CD14-positive monocyte (primary cell): ENCODE results near the gene CHADL. TPM values are rescaled to one million over a fixed set of nuclear protein-coding genes. Genes with fewer than 3 reads are reported as not detected.
A peak's percentile ranks its signal among the peaks of the same experiment; 100 is the strongest.

ENCODE experiments used
- DNase-seq, 3 donors: peaks; one replicate each; pipeline ENCODE4 v3.0.0-alpha.2; 2011 to 2022
- H2AFZ ChIP-seq: 2 replicates; pipeline ENCODE4 v1.6.0; 2012; ENCODE audit warnings: mild to moderate bottlenecking, low read depth, low read length, inconsistent platforms; ENCODE audit not compliant: insufficient read depth, poor library complexity, severe bottlenecking
- H3K27ac ChIP-seq, 2 donors: 1 replicate in 1 of 2; 2 replicates in 1 of 2; pipeline ENCODE4 v1.5.1; 2012 to 2013; ENCODE audit warnings: low read length in 2 of 2, control low read depth in 1 of 2, inconsistent platforms in 1 of 2, low read depth in 1 of 2, mild to moderate bottlenecking in 1 of 2
- H3K27me3 ChIP-seq, 2 donors: one replicate each; pipeline versions ENCODE4 v1.6.0 to v1.6.1; 2011 to 2013; ENCODE audit warnings: low read length in 2 of 2; ENCODE audit not compliant: control insufficient read depth in 2 of 2, insufficient read depth in 2 of 2
- H3K36me3 ChIP-seq, 2 donors: replicated peaks in 1 of 2; 1 replicate in 1 of 2; 2 replicates in 1 of 2; pipeline versions ENCODE4 v1.5.1 to v1.6.1; 2012 to 2013; ENCODE audit warnings: low read length in 2 of 2, control low read depth in 1 of 2, inconsistent platforms in 1 of 2, mild to moderate bottlenecking in 1 of 2; ENCODE audit not compliant: insufficient read depth in 2 of 2, control insufficient read depth in 1 of 2
- H3K4me1 ChIP-seq, 2 donors: 1 replicate in 1 of 2; 2 replicates in 1 of 2; pipeline versions ENCODE4 v1.5.1 to v1.6.1; 2012 to 2013; ENCODE audit warnings: low read length in 2 of 2, control low read depth in 1 of 2, inconsistent platforms in 1 of 2, mild to moderate bottlenecking in 1 of 2, moderate library complexity in 1 of 2; ENCODE audit not compliant: insufficient read depth in 2 of 2, control insufficient read depth in 1 of 2
- H3K4me2 ChIP-seq: replicated peaks from 2 replicates; pipeline ENCODE3; 2012; ENCODE audit warnings: low read length, moderate library complexity, mild to moderate bottlenecking; ENCODE audit not compliant: poor library complexity, severe bottlenecking; ENCODE audit errors: extremely low read depth
- H3K4me3 ChIP-seq, 3 experiments: fragments of 200-600 bp in 1 of 3; sonication (generic) in 1 of 3; replicated peaks in 1 of 3; 1 replicate in 2 of 3; 2 replicates in 1 of 3; pipeline ENCODE4 v1.5.1; 2011 to 2013; ENCODE audit warnings: low read length in 3 of 3, mild to moderate bottlenecking in 3 of 3, control low read depth in 2 of 3, low read depth in 2 of 3, inconsistent platforms in 1 of 3, moderate library complexity in 1 of 3
- H3K79me2 ChIP-seq: 2 replicates; pipeline ENCODE4 v1.6.0; 2012; ENCODE audit warnings: mild to moderate bottlenecking, control low read depth, inconsistent platforms, low read length, moderate library complexity; ENCODE audit not compliant: insufficient read depth
- H3K9ac ChIP-seq: 2 replicates; pipeline ENCODE4 v1.6.0; 2017; ENCODE audit warnings: low read length, mild to moderate bottlenecking; ENCODE audit not compliant: insufficient read depth, poor library complexity, severe bottlenecking
- H3K9me3 ChIP-seq, 2 donors: replicated peaks in 1 of 2; 1 replicate in 1 of 2; 2 replicates in 1 of 2; pipeline versions ENCODE4 v1.5.1 to v1.6.1; 2012 to 2013; ENCODE audit warnings: low read length in 2 of 2, control low read depth in 1 of 2; ENCODE audit not compliant: control insufficient read depth in 1 of 2, insufficient read depth in 1 of 2
- H4K20me1 ChIP-seq: 2 replicates; pipeline ENCODE4 v1.6.0; 2012; ENCODE audit warnings: mild to moderate bottlenecking, low read length, control low read depth, moderate library complexity; ENCODE audit not compliant: insufficient read depth
- H3K27ac Mint-ChIP-seq, 7 donors: one replicate each; pipeline ENCODE4 v1.8.0; 2020; ENCODE audit warnings: mild to moderate bottlenecking in 7 of 7, mixed read lengths in 7 of 7, moderate library complexity in 6 of 7, inconsistent platforms in 2 of 7
- H3K27me3 Mint-ChIP-seq, 3 donors: one replicate each; pipeline ENCODE4 v1.8.0; 2021 to 2022; ENCODE audit warnings: low read depth in 3 of 3, mild to moderate bottlenecking in 3 of 3, mixed read lengths in 3 of 3, moderate library complexity in 3 of 3, inconsistent platforms in 1 of 3
- H3K36me3 Mint-ChIP-seq, 2 donors: one replicate each; pipeline ENCODE4 v1.8.0; 2020; ENCODE audit warnings: mixed read lengths in 2 of 2, inconsistent platforms in 1 of 2, mild to moderate bottlenecking in 1 of 2
- H3K4me1 Mint-ChIP-seq: one replicate; pipeline ENCODE4 v1.8.0; 2020; ENCODE audit warnings: mild to moderate bottlenecking, mixed read lengths
- H3K4me3 Mint-ChIP-seq, 2 donors: one replicate each; pipeline ENCODE4 v1.8.0; 2020; ENCODE audit warnings: mild to moderate bottlenecking in 2 of 2, mixed read lengths in 2 of 2, moderate library complexity in 1 of 2
- H3K9me3 Mint-ChIP-seq, 7 donors: one replicate each; pipeline ENCODE4 v1.8.0; 2020 to 2022; ENCODE audit warnings: mixed read lengths in 7 of 7, mild to moderate bottlenecking in 6 of 7, moderate library complexity in 6 of 7, inconsistent platforms in 2 of 7
- CTCF ChIP-seq: fragments of 200-600 bp; IDR thresholded peaks from one replicate; pipeline ENCODE4 v1.8.0; 2022; ENCODE audit warnings: antibody characterized with exemption, mild to moderate bottlenecking
- WGBS: methylation state at CpG from one replicate; pipeline ENCODE4 v1.1.5; 2013; ENCODE audit warnings: missing lambda C conversion rate; ENCODE audit not compliant: insufficient coverage; 5-methylcytosine and 5-hydroxymethylcytosine counted together
- intact Hi-C, 2 donors: fragments of 100-400 bp; cut with micrococcal nuclease; formaldehyde crosslinking; loops; one replicate each; pipeline versions ENCODE4 v1.15.0 to v1.15.1; 2023
- polyA plus RNA-seq, 3 donors: library from polyadenylated mRNA; depleted of rRNA in 1 of 3; unstranded in 2 of 3; stranded (reverse) in 1 of 3; fragments of 300-500 nt in 2 of 3; fragments of >200 nt in 1 of 3; fragmentation: Illumina TruSeq in 2 of 3; gene quantifications; 1 replicate in 2 of 3; 2 replicates in 1 of 3; pipeline ENCODE4 v1.2.3, GENCODE V29; 2012 to 2021

CHADL gene
- polyA plus RNA-seq, 3 donors, result 0.11 to 0.35 (median 0.27) TPM

GRCh38 chr22:41267958-41268357 is 27.2 kb upstream of the CHADL start:
- H3K79me2 ChIP-seq, result peaks cover 30% of the 10 kb centered on the region
- H3K4me3 Mint-ChIP-seq, result no peak overlapping the region
- peaks cover 0 to 1% (median 0%) of the 10 kb centered on the region in 7 donors for H3K9me3 Mint-ChIP-seq

GRCh38 chr22:41264408-41264941 is 23.7 kb upstream of the CHADL start:
- Histone ChIP-seq H2AFZ (no peak overlapping the region), H3K36me3 (peaks cover 87 to 99% of the 10 kb centered on the region in 2 donors), H3K4me1 (no peaks in the 10 kb centered on the region), H3K27ac (peak overlapping the region in 1 of 2 donors; percentile 51), H3K79me2 (peaks cover 14% of the 10 kb centered on the region), H4K20me1 (peaks cover 4% of the 10 kb centered on the region), H3K27me3 (no peaks in the 10 kb centered on the region), H3K4me2 (no peak overlapping the region), H3K9me3 (no peaks in the 10 kb centered on the region), H3K4me3 (no peak overlapping the region), H3K9ac (no peak overlapping the region)
- no peaks in the 10 kb centered on the region for H3K9me3 Mint-ChIP-seq
- WGBS, result 98% methylated on average over 15 of the region's 15 CpGs
- no peak for DNase-seq
- no peak for TF ChIP-seq CTCF
- H3K4me1 Mint-ChIP-seq, result no peaks in the 10 kb centered on the region
- peaks cover 83 to 98% of the 10 kb centered on the region in 2 donors for H3K36me3 Mint-ChIP-seq
- peaks cover 0 to 2% (median 2%) of the 10 kb centered on the region in 3 donors for H3K27me3 Mint-ChIP-seq
- intact Hi-C loops, result no loop called here
- no peak overlapping the region for H3K4me3 Mint-ChIP-seq
- H3K27ac Mint-ChIP-seq, result peak overlapping the region in 2 of 7 donors; percentile 10 to 35

More at GRCh38 chr22:41267958-41268357, 27.2 kb upstream of the CHADL start:
- no peak overlapping the region for H3K27ac Mint-ChIP-seq
- H3K4me1 ChIP-seq, result no peaks in the 10 kb centered on the region
- no peak overlapping the region for H2AFZ ChIP-seq
- 100% methylated on average over 13 of the region's 16 CpGs for WGBS
- no peak for DNase-seq
- peaks cover 85 to 97% of the 10 kb centered on the region in 2 donors for H3K36me3 ChIP-seq
- H3K9ac ChIP-seq, result no peak overlapping the region
- H3K27me3 ChIP-seq, result no peaks in the 10 kb centered on the region
- H3K36me3 Mint-ChIP-seq, result peaks cover 73 to 97% of the 10 kb centered on the region in 2 donors
- H3K4me3 ChIP-seq, result no peak overlapping the region
- H3K4me2 ChIP-seq, result no peak overlapping the region
- H3K4me1 Mint-ChIP-seq, result no peaks in the 10 kb centered on the region
- peaks cover 4% of the 10 kb centered on the region for H4K20me1 ChIP-seq
- no peak for TF ChIP-seq CTCF
- H3K27me3 Mint-ChIP-seq, result peaks cover 0 to 2% (median 0%) of the 10 kb centered on the region in 3 donors
- H3K27ac ChIP-seq, result peak overlapping the region in 1 of 2 donors; percentile 11
- intact Hi-C loops, result no loop called here
- H3K9me3 ChIP-seq, result no peaks in the 10 kb centered on the region
